HG03520 (cell line): ENCODE measurements around the gene HAUS5.

ENCODE experiments used
- ATAC-seq: cut with Tn5 transposase; IDR thresholded peaks from one replicate; pipeline ENCODE4 v1.9.1; 2021; ENCODE audit warnings: mild to moderate bottlenecking, moderate library complexity; ENCODE audit not compliant: unreplicated experiment

Gene HAUS5

DNA sequence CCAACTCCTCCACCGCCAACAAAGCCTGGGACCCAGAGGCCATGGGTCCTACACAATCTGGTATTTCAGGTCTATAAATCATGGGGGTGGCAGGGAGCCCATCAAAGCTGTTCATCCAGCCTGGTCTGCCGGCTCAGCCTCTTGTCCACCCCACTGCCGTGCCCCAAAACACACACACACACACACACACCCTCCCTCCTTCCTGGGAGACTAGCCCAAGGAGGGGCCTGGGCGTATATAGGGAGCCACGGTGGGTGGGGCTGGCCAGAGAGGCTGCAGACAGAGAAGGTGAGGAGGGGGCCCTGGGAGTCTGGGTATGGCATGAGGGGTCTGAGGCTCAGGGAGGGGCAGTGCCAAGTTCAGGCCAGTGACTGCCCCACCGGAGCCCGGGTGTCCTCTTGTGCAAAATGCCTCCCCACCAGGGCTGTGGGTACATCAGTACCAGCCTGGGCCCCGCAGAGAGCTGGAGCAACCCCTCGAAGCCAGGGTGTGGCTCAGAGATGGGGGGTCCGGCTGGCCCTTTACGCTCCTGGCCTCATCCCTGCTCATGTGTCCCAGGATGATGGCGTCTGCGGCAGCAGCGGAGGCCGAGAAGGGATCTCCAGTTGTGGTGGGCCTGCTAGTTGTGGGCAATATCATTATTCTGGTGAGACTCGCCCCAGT lies 53.8 kb downstream of the HAUS5 start, which contains the start of gene UPK1A:
UPK1A (plus strand) TSS at position 267 of the 663 bp plus-strand sequence; CDS start at position 563, 296 bp downstream.
- no peak for ATAC-seq

DNA sequence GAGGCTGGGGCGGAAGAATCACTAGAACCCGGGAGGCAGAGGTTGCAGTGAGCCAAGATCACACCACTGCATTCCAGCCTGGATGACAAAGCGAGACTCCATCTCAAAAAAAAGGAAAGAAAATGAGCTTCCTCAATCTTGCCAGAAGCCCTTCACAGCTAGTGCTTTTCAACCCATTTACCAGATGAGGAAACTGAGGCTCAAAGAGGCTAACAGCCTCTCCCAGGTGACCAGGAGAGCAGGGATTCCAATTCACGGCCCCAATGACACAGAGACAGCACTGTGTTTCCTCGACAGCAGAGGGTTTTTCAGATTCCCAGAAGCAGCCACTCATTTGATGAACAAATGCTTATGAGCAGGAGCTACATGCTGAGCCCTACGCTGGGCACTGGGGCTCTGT lies 57.0 kb downstream of the HAUS5 start:
- no peak for ATAC-seq

DNA sequence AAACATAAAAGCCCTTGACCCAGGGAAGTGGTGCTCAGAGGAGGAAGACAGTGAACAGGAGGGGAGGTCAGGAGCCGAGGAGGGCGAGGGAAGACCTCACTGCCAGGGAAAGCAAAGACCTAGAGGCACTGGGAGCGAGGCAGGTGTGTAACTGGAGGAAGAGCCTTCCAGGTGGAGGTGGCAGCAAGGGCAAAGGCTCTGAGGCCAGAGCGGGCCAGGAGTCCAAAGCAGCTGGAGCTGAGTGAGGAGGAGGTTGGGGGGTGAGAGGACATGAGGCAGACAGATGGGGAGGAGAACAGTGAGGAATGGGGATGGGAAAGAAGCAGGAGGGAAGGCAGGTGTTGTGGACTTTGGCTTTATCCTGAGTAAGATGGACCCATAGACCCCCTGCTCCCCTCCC lies 57.4 kb downstream of the HAUS5 start:
- ATAC-seq: no peak

DNA sequence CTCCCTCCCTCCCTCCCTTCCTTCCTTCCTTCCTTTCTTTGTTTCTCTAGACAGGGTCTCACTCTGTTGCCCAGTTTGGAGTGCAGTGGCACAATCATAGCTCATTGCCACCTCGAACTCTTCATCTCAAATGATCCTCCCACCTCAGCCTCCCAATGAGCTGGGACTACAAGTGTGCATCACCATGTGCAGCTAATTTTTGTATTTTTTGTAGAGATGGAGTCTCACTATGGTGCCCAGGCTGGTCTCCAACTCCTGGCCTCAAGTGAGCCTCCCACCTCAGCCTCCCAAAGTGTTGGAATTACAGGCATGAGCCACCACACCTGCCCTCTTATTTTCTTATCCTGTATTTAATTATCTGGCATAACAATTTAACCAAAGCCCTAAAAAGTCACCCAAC lies 58.2 kb downstream of the HAUS5 start:
- no peak for ATAC-seq

DNA sequence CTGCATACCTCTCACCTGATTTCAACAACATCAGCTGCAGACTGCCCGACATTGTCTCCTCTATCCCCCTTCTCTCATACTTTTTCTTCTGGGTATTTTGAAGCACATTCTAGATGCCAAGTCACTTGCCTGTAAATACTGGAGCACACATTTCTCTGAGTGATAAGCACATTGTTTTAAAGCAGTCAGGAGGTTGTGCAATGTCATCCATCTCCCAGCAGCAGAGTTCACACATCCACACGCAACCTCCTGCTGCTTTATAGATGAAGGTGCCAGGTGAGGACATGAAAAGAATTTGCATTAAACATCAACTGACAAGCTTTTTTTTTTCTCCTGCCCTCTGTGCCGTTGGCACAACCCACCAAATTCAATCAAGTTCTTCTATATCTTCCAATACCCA lies 59.3 kb downstream of the HAUS5 start:
- no peak for ATAC-seq

DNA sequence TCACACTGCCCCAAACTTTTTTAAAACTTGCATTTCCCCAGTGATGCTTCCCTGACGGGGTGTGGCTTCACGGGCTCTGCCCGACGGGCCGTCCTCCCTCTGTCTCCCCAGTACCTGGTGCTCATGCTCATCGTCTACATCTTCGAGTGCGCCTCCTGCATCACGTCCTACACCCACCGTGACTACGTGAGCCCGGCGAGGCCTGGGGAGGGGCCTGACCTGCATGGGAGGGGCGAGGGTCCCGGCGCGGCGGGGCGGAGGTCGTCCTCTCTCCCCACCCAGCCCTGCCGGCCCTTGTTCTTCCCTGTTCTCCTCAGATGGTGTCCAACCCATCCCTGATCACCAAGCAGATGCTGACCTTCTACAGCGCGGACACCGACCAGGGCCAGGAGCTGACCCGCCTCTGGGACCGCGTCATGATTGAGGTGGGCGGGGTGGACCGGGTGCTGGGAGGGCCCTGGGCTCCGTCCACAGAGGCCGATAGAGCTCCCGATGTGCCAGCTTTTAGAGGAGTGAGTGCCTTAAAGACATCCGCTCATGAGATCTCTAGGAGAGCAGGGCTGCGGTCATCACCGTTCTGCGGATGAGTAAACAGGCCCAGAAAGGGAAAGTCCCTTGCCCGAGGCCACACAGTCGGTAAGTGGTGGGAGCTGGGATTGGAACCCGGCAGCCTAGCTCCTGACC lies 60.7 kb downstream of the HAUS5 start:
- ATAC-seq: no peak
